Measurements from ENCODE around the gene C1GALT1C1.
"Not testable (repeated sequence)": the region's sequence is repeated elsewhere in the genome, so short reads cannot be mapped to it uniquely, and the experiment has no call there.

Gene C1GALT1C1

GRCh38 chrX:120672389-120672788 lies 42.5 kb upstream of the C1GALT1C1 start:
- H3K4me2 ChIP-seq (ENCODE audit: low read length): no peak overlapping the region
- H3K36me3 ChIP-seq (ENCODE audit: control insufficient read depth, low read length): no peaks in the 10 kb centered on the region
- TF ChIP-seq CTCF (IDR thresholded peaks at IDR 0.05; ENCODE audit: low read depth, low read length, poor library complexity, severe bottlenecking): no peak
- TF ChIP-seq EZH2phosphoT487 (IDR thresholded peaks at IDR 0.05; ENCODE audit: borderline replicate concordance, low read length): no peak
- no peak overlapping the region for H3K27ac ChIP-seq (ENCODE audit: low read depth, low read length)
- no peaks in the 10 kb centered on the region for H3K79me2 ChIP-seq (ENCODE audit: control insufficient read depth, low read length)
- H3K4me3 ChIP-seq (ENCODE audit: low read length): no peak overlapping the region
- no peaks in the 10 kb centered on the region for H3K9me3 ChIP-seq (ENCODE audit: control insufficient read depth, insufficient read depth, low read length)
- H3K27me3 ChIP-seq (ENCODE audit: control insufficient read depth, low read length): no peaks in the 10 kb centered on the region
- no peaks in the 10 kb centered on the region for H4K20me1 ChIP-seq (ENCODE audit: control insufficient read depth, insufficient read depth, low read depth, low read length)
- no peaks in the 10 kb centered on the region for H3F3A ChIP-seq (ENCODE audit: control insufficient read depth, insufficient read depth)
- H3K4me1 ChIP-seq (ENCODE audit: control insufficient read depth, low read length): peaks cover 8% of the 10 kb centered on the region
- H3K9me2 ChIP-seq (replicated peaks; ENCODE audit: control insufficient read depth, low read length): no peaks in the 10 kb centered on the region

- no peaks in the 10 kb centered on the region for H3K79me2 ChIP-seq (ENCODE audit: control insufficient read depth, low read length)
- H3K27me3 ChIP-seq (ENCODE audit: control insufficient read depth, low read length): no peaks in the 10 kb centered on the region
- H3K27ac ChIP-seq (ENCODE audit: low read depth, low read length): no peak overlapping the region
- no peak overlapping the region for H3K4me3 ChIP-seq (ENCODE audit: low read length)
- H3K9me2 ChIP-seq (replicated peaks; ENCODE audit: control insufficient read depth, low read length): no peaks in the 10 kb centered on the region
- H3K4me1 ChIP-seq (ENCODE audit: control insufficient read depth, low read length): peaks cover 8% of the 10 kb centered on the region
- H3K36me3 ChIP-seq (ENCODE audit: control insufficient read depth, low read length): no peaks in the 10 kb centered on the region
- TF ChIP-seq CTCF (IDR thresholded peaks at IDR 0.05; ENCODE audit: low read depth, low read length, poor library complexity, severe bottlenecking) (no peak), EZH2phosphoT487 (IDR thresholded peaks at IDR 0.05; ENCODE audit: borderline replicate concordance, low read length) (no peak)
- H4K20me1 ChIP-seq (ENCODE audit: control insufficient read depth, insufficient read depth, low read depth, low read length): no peaks in the 10 kb centered on the region
- H3F3A ChIP-seq (ENCODE audit: control insufficient read depth, insufficient read depth): no peaks in the 10 kb centered on the region
- no peaks in the 10 kb centered on the region for H3K9me3 ChIP-seq (ENCODE audit: control insufficient read depth, insufficient read depth, low read length)
- no peak overlapping the region for H3K4me2 ChIP-seq (ENCODE audit: low read length)
These were observed 42.1 kb upstream of the C1GALT1C1 start for GRCh38 chrX:120671963-120672362.

GRCh38 chrX:120668357-120668756 lies 38.5 kb upstream of the C1GALT1C1 start:
- no peak for TF ChIP-seq CTCF (IDR thresholded peaks at IDR 0.05; ENCODE audit: low read depth, low read length, poor library complexity, severe bottlenecking)
- TF ChIP-seq EZH2phosphoT487 (IDR thresholded peaks at IDR 0.05; ENCODE audit: borderline replicate concordance, low read length): no peak
- no peaks in the 10 kb centered on the region for H3K9me3 ChIP-seq (ENCODE audit: control insufficient read depth, insufficient read depth, low read length)
- no peaks in the 10 kb centered on the region for H4K20me1 ChIP-seq (ENCODE audit: control insufficient read depth, insufficient read depth, low read depth, low read length)
- H3K27me3 ChIP-seq (ENCODE audit: control insufficient read depth, low read length): no peaks in the 10 kb centered on the region
- no peak overlapping the region for H3K4me3 ChIP-seq (ENCODE audit: low read length)
- no peaks in the 10 kb centered on the region for H3K9me2 ChIP-seq (replicated peaks; ENCODE audit: control insufficient read depth, low read length)
- no peaks in the 10 kb centered on the region for H3K36me3 ChIP-seq (ENCODE audit: control insufficient read depth, low read length)
- no peaks in the 10 kb centered on the region for H3K79me2 ChIP-seq (ENCODE audit: control insufficient read depth, low read length)
- H3K4me2 ChIP-seq (ENCODE audit: low read length): no peak overlapping the region
- no peak overlapping the region for H3K27ac ChIP-seq (ENCODE audit: low read depth, low read length)
- H3F3A ChIP-seq (ENCODE audit: control insufficient read depth, insufficient read depth): no peaks in the 10 kb centered on the region
- peaks cover 11% of the 10 kb centered on the region for H3K4me1 ChIP-seq (ENCODE audit: control insufficient read depth, low read length)

- not testable (repeated sequence) for H3K9me2 ChIP-seq (replicated peaks; ENCODE audit: control insufficient read depth, low read length); H3K27me3 ChIP-seq (ENCODE audit: control insufficient read depth, low read length); H4K20me1 ChIP-seq (ENCODE audit: control insufficient read depth, insufficient read depth, low read depth, low read length); H3K36me3 ChIP-seq (ENCODE audit: control insufficient read depth, low read length); H3K27ac ChIP-seq (ENCODE audit: low read depth, low read length); H3F3A ChIP-seq (ENCODE audit: control insufficient read depth, insufficient read depth); H3K4me1 ChIP-seq (ENCODE audit: control insufficient read depth, low read length); H3K9me3 ChIP-seq (ENCODE audit: control insufficient read depth, insufficient read depth, low read length); H3K79me2 ChIP-seq (ENCODE audit: control insufficient read depth, low read length); H3K4me3 ChIP-seq (ENCODE audit: low read length); H3K4me2 ChIP-seq (ENCODE audit: low read length)
These were observed 34.7 kb upstream of the C1GALT1C1 start for GRCh38 chrX:120664535-120664934.
